Tibial nerve (tissue), 4 donors: ENCODE measurements around the gene SHQ1. TPM values are rescaled to one million over a fixed set of nuclear protein-coding genes. Genes with fewer than 3 reads are reported as not detected.

ENCODE experiments used
- DNase-seq, 2 donors: peaks; one replicate each; pipeline ENCODE4 v3.0.0-alpha.2; 2019; ENCODE audit warnings: low spot score in 2 of 2
- H3K27ac ChIP-seq, 4 donors: fragments of 200-600 bp; sonication (generic) in 3 of 4; one replicate each; pipeline ENCODE4 v1.5.1; 2017 to 2019; ENCODE audit warnings: mild to moderate bottlenecking in 1 of 4
- H3K27me3 ChIP-seq, 2 donors: fragments of 200-600 bp; sonication (generic) in 1 of 2; one replicate each; pipeline versions ENCODE4 v1.5.1 to v1.6.0; 2017 to 2019
- H3K36me3 ChIP-seq, 3 donors: fragments of 200-600 bp; sonication (generic); one replicate each; pipeline ENCODE4 v1.5.1; 2018 to 2019
- H3K4me1 ChIP-seq, 4 donors: fragments of 200-600 bp; sonication (generic) in 3 of 4; one replicate each; pipeline ENCODE4 v1.5.1; 2017 to 2019
- H3K4me3 ChIP-seq, 4 donors: fragments of 200-600 bp; sonication (generic) in 3 of 4; one replicate each; pipeline ENCODE4 v1.5.1; 2017 to 2019; ENCODE audit warnings: mild to moderate bottlenecking in 1 of 4, moderate library complexity in 1 of 4
- H3K9me3 ChIP-seq, 4 donors: fragments of 200-600 bp; sonication (generic) in 3 of 4; one replicate each; pipeline ENCODE4 v1.5.1; 2017 to 2019
- EP300 ChIP-seq, 2 donors: sonication (generic); formaldehyde crosslinking; IDR thresholded peaks; one replicate each; pipeline ENCODE4 v1.6.1; 2017; ENCODE audit warnings: antibody characterized with exemption in 2 of 2, mild to moderate bottlenecking in 1 of 2
- POLR2A ChIP-seq, 2 donors: fragments of 450-650 bp; IDR thresholded peaks; one replicate each; pipeline ENCODE4 v1.6.1; 2017; ENCODE audit warnings: antibody characterized with exemption in 2 of 2, mild to moderate bottlenecking in 2 of 2, moderate library complexity in 2 of 2
- WGBS, 2 donors: methylation state at CpG; one replicate each; pipeline ENCODE4 v1.1.5; 2018; 5-methylcytosine and 5-hydroxymethylcytosine counted together
- total RNA-seq, 4 donors: library from RNA; depleted of rRNA; stranded (reverse); fragments of >200 nt; gene quantifications; one replicate each; pipeline ENCODE4 v1.1.0, GENCODE V29; 2016
- TF ChIP-seq, protein P1 (sequence below), 5 experiments: fragments of 200-600 bp in 3 of 5; fragments of 450-650 bp in 2 of 5; sonication (generic) in 3 of 5; IDR thresholded peaks; one replicate each; pipeline ENCODE4 v1.5.1; 2016 to 2019; ENCODE audit warnings: antibody characterized with exemption in 5 of 5, mild to moderate bottlenecking in 3 of 5, moderate library complexity in 2 of 5

The SHQ1 gene
- total RNA-seq, 4 donors from 2014 or later: 10.0 to 25.3 (median 19.5) TPM

DNA sequence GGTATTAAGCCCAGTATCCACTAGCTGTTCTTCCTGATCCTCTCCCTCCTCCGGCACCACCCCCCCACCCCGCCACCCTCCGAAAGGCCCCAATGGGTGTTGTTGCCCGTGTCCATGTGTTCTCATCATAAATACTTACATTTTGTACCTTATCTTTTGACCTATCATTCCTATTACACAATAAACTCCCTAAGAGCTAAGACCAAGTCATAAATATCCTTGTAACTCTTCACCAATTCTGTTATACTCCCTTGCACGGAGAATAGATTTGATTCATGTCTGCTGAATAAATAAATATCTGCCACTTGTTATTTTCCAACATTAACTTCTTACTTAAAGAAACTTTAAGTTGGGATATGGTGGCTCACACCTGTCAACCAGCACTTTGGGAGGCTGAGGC, 43.9 kb downstream of the SHQ1 start:
- no peaks in the 10 kb centered on the region for H3K36me3 ChIP-seq
- H3K9me3 ChIP-seq: no peaks in the 10 kb centered on the region
- 89 to 92% methylated on average over 5 of the region's 5 CpGs for WGBS, 2 donors
- no peak overlapping the region for H3K27ac ChIP-seq
- TF ChIP-seq, protein P1, sequence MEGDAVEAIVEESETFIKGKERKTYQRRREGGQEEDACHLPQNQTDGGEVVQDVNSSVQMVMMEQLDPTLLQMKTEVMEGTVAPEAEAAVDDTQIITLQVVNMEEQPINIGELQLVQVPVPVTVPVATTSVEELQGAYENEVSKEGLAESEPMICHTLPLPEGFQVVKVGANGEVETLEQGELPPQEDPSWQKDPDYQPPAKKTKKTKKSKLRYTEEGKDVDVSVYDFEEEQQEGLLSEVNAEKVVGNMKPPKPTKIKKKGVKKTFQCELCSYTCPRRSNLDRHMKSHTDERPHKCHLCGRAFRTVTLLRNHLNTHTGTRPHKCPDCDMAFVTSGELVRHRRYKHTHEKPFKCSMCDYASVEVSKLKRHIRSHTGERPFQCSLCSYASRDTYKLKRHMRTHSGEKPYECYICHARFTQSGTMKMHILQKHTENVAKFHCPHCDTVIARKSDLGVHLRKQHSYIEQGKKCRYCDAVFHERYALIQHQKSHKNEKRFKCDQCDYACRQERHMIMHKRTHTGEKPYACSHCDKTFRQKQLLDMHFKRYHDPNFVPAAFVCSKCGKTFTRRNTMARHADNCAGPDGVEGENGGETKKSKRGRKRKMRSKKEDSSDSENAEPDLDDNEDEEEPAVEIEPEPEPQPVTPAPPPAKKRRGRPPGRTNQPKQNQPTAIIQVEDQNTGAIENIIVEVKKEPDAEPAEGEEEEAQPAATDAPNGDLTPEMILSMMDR (IDR thresholded peaks at IDR 0.05): no peak
- no peak for TF ChIP-seq POLR2A (IDR thresholded peaks at IDR 0.05)
- no peak for TF ChIP-seq EP300 (IDR thresholded peaks at IDR 0.05)
- no peaks in the 10 kb centered on the region for H3K4me1 ChIP-seq
- no peaks in the 10 kb centered on the region for H3K27me3 ChIP-seq
- H3K4me3 ChIP-seq: no peak overlapping the region
- no peak for DNase-seq

DNA sequence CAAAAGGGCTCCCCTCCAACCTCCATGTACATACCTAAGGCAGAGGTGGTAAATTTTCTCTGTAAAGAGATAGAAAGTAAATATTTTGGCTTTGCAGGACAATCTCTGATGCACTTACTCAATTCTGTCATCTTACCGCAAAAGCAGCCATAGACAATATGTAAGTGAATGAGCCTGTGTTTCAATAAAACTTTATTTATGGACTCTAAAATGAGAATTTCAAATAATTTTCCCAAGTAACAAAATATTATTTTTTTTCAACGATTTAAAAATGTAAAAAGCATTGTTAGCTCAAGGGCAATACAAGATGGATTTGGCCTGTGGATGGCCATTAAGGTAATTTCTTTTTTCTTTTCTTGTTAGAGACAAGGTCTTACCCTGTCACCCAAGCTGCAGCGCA, 44.7 kb downstream of the SHQ1 start:
- Histone ChIP-seq H3K36me3 (no peaks in the 10 kb centered on the region), H3K27ac (no peak overlapping the region), H3K4me3 (no peak overlapping the region), H3K27me3 (no peaks in the 10 kb centered on the region), H3K4me1 (no peaks in the 10 kb centered on the region), H3K9me3 (no peaks in the 10 kb centered on the region)
- no peak for DNase-seq
- WGBS, 2 donors: 95 to 96% methylated on average over 3 of the region's 3 CpGs
- no peak for TF ChIP-seq EP300 (IDR thresholded peaks at IDR 0.05)
- no peak for TF ChIP-seq POLR2A (IDR thresholded peaks at IDR 0.05)
- TF ChIP-seq, protein P1 (IDR thresholded peaks at IDR 0.05): no peak

DNA sequence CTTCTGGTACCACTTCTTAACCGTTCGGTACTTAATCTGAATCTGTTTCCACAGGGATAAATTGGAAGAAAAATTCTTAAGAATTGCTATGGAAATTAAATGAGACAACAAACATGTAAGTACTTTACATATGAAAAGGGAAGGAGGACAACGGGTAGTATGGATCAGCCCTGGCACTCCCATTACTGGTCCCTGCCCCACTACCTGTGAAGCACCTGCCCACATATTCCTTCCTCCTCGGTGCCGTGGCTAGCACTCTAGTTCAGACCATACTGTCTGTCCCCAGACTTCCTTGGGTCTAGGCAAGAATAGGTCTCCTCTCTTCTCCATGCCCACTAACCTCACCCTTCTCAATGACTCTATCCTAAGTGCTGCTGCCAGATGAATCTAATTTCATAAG, 46.2 kb downstream of the SHQ1 start:
- 90 to 93% methylated on average over 5 of the region's 5 CpGs for WGBS, 2 donors
- Histone ChIP-seq H3K9me3 (no peaks in the 10 kb centered on the region), H3K27me3 (no peaks in the 10 kb centered on the region), H3K4me3 (no peak overlapping the region), H3K36me3 (no peaks in the 10 kb centered on the region), H3K4me1 (no peaks in the 10 kb centered on the region), H3K27ac (no peak overlapping the region)
- DNase-seq: no peak
- no peak for TF ChIP-seq EP300 (IDR thresholded peaks at IDR 0.05)
- no peak for TF ChIP-seq POLR2A (IDR thresholded peaks at IDR 0.05)
- TF ChIP-seq, protein P1 (IDR thresholded peaks at IDR 0.05): no peak

- H3K36me3 ChIP-seq: peaks cover 0 to 6% (median 0%) of the 10 kb centered on the region in 3 donors
- no peak for TF ChIP-seq EP300 (IDR thresholded peaks at IDR 0.05)
- DNase-seq: no peak
- H3K9me3 ChIP-seq: no peaks in the 10 kb centered on the region
- H3K27me3 ChIP-seq: no peaks in the 10 kb centered on the region
- H3K27ac ChIP-seq: no peak overlapping the region
- H3K4me1 ChIP-seq: no peaks in the 10 kb centered on the region
- H3K4me3 ChIP-seq: no peak overlapping the region
These were observed 47.4 kb downstream of the SHQ1 start for GRCh38 chr3:72800869-72801268.

- H3K9me3 ChIP-seq: no peaks in the 10 kb centered on the region
- no peak overlapping the region for H3K27ac ChIP-seq
- H3K4me3 ChIP-seq: no peak overlapping the region
- 77 to 87% methylated on average over 3 of the region's 3 CpGs for WGBS, 2 donors
- no peaks in the 10 kb centered on the region for H3K27me3 ChIP-seq
- no peak for DNase-seq
- TF ChIP-seq POLR2A (IDR thresholded peaks at IDR 0.05) (no peak), EP300 (IDR thresholded peaks at IDR 0.05) (no peak)
- TF ChIP-seq, protein P1 (IDR thresholded peaks at IDR 0.05): no peak
- H3K36me3 ChIP-seq: peaks cover 0 to 9% (median 0%) of the 10 kb centered on the region in 3 donors
- no peaks in the 10 kb centered on the region for H3K4me1 ChIP-seq
These were observed 49.6 kb downstream of the SHQ1 start for GRCh38 chr3:72798552-72799195.
